HEK293 (cell line): ENCODE measurements around the gene ITIH3.
A peak's percentile ranks its signal among the peaks of the same experiment; 100 is the strongest.

Source experiments
- CTCF ChIA-PET: fragments of 350-600 bp; formaldehyde crosslinking; extraction: SDS; loops from one replicate; lab custom pipeline; 2021; ENCODE audit warnings: antibody characterized with exemption; lab: Yijun Ruan, JAX
- POLR2A ChIA-PET: fragments of 300-600 bp; formaldehyde crosslinking; extraction: SDS; loops from one replicate; lab custom pipeline; 2020; ENCODE audit warnings: antibody characterized with exemption, inconsistent platforms; lab: Yijun Ruan, JAX
- H3K27ac ChIP-seq: fragments of 200-500 bp; sonication (Bioruptor generic); 2 replicates; pipeline ENCODE4 v1.5.1; 2014; ENCODE audit warnings: low read depth, low read length, control low read depth, inconsistent platforms; ENCODE audit errors: extremely low read depth
- H3K36me3 ChIP-seq, 2 experiments: fragments of 200-500 bp in 1 of 2; sonication (Bioruptor generic) in 1 of 2; 1 replicate in 1 of 2; 2 replicates in 1 of 2; pipeline ENCODE4 v1.5.1; 2014 to 2017; ENCODE audit warnings: inconsistent platforms in 2 of 2, low read length in 2 of 2; ENCODE audit not compliant: control insufficient read depth in 2 of 2, insufficient read depth in 1 of 2
- H3K4me1 ChIP-seq: fragments of 200-500 bp; sonication (Bioruptor generic); 2 replicates; pipeline ENCODE4 v1.5.1; 2014; ENCODE audit warnings: mild to moderate bottlenecking, low read length, inconsistent platforms; ENCODE audit not compliant: control insufficient read depth, insufficient read depth
- H3K4me3 ChIP-seq: 2 replicates; pipeline ENCODE4 v1.5.1; 2011; ENCODE audit warnings: low read depth, mild to moderate bottlenecking, control low read depth, low read length, moderate library complexity
- H3K9me3 ChIP-seq: fragments of 200-500 bp; sonication (Bioruptor generic); 2 replicates; pipeline ENCODE4 v1.5.1; 2014; ENCODE audit warnings: low read depth, low read length, inconsistent platforms; ENCODE audit not compliant: control insufficient read depth, insufficient read depth
- CTCF ChIP-seq: fragments of 450-650 bp; formaldehyde crosslinking; IDR thresholded peaks from 2 replicates; pipeline ENCODE4 v1.5.1; 2016; ENCODE audit warnings: missing biosample characterization, missing genetic modification characterization
- EGR2 ChIP-seq: fragments of 450-650 bp; formaldehyde crosslinking; IDR thresholded peaks from 2 replicates; pipeline ENCODE4 v1.5.1; 2016; ENCODE audit warnings: low read depth, missing biosample characterization, missing genetic modification characterization
- GLIS1 ChIP-seq: fragments of 450-650 bp; formaldehyde crosslinking; IDR thresholded peaks from 2 replicates; pipeline ENCODE4 v1.5.1; 2016; ENCODE audit warnings: missing biosample characterization, missing genetic modification characterization
- GLIS2 ChIP-seq: fragments of 450-650 bp; formaldehyde crosslinking; IDR thresholded peaks from 2 replicates; pipeline ENCODE4 v1.5.1; 2016; ENCODE audit warnings: missing biosample characterization, missing genetic modification characterization
- HOXA7 ChIP-seq: sonication (generic); formaldehyde crosslinking; IDR thresholded peaks from 2 replicates; pipeline ENCODE4 v1.8.1; 2022; ENCODE audit warnings: missing genetic modification reagents, borderline replicate concordance
- HOXD13 ChIP-seq: sonication (generic); formaldehyde crosslinking; IDR thresholded peaks from 2 replicates; pipeline ENCODE4 v1.8.0; 2022; ENCODE audit warnings: missing genetic modification reagents, borderline replicate concordance
- KLF7 ChIP-seq: fragments of 450-650 bp; formaldehyde crosslinking; IDR thresholded peaks from 2 replicates; pipeline ENCODE4 v1.5.1; 2016; ENCODE audit warnings: missing biosample characterization, missing genetic modification characterization, borderline replicate concordance
- REPIN1 ChIP-seq: fragments of 450-650 bp; formaldehyde crosslinking; IDR thresholded peaks from 2 replicates; pipeline ENCODE4 v1.5.1; 2017; ENCODE audit warnings: missing biosample characterization, missing genetic modification characterization, low read depth
- ZIC2 ChIP-seq: fragments of 450-650 bp; formaldehyde crosslinking; IDR thresholded peaks from 2 replicates; pipeline ENCODE4 v1.5.1; 2016; ENCODE audit warnings: missing biosample characterization, missing genetic modification characterization
- ZNF112 ChIP-seq: fragments of 450-650 bp; formaldehyde crosslinking; IDR thresholded peaks from 2 replicates; pipeline ENCODE4 v1.5.0; 2017; ENCODE audit warnings: missing biosample characterization, missing genetic modification characterization
- ZNF133 ChIP-seq: fragments of 450-650 bp; formaldehyde crosslinking; IDR thresholded peaks from 2 replicates; pipeline ENCODE4 v1.5.1; 2016; ENCODE audit warnings: missing biosample characterization, missing genetic modification characterization
- ZNF148 ChIP-seq: fragments of 450-650 bp; formaldehyde crosslinking; IDR thresholded peaks from 2 replicates; pipeline ENCODE4 v1.5.0; 2017; ENCODE audit warnings: missing biosample characterization, missing genetic modification characterization, borderline replicate concordance
- ZNF157 ChIP-seq: fragments of 450-650 bp; formaldehyde crosslinking; IDR thresholded peaks from 2 replicates; pipeline ENCODE4 v1.5.1; 2016; ENCODE audit warnings: missing biosample characterization, missing genetic modification characterization
- ZNF174 ChIP-seq: fragments of 450-650 bp; formaldehyde crosslinking; IDR thresholded peaks from 2 replicates; pipeline ENCODE4 v1.5.0; 2017; ENCODE audit warnings: missing biosample characterization, mild to moderate bottlenecking, missing genetic modification characterization
- ZNF248 ChIP-seq: fragments of 450-650 bp; formaldehyde crosslinking; IDR thresholded peaks from 2 replicates; pipeline ENCODE4 v1.5.1; 2017; ENCODE audit warnings: missing biosample characterization, missing genetic modification characterization
- ZNF274 ChIP-seq, 2 experiments: fragments of 200-500 bp in 1 of 2; fragments of 450-650 bp in 1 of 2; sonication (Bioruptor generic) in 1 of 2; formaldehyde crosslinking in 1 of 2; IDR thresholded peaks; 2 replicates each; pipeline versions ENCODE4 v1.5.1 to v1.6.1; 2014 to 2016; ENCODE audit warnings: borderline replicate concordance in 1 of 2, inconsistent platforms in 1 of 2, low read length in 1 of 2, missing biosample characterization in 1 of 2, missing genetic modification characterization in 1 of 2
- ZNF341 ChIP-seq: fragments of 450-650 bp; formaldehyde crosslinking; IDR thresholded peaks from 2 replicates; pipeline ENCODE4; 2016; ENCODE audit warnings: low read depth, missing biosample characterization, missing genetic modification characterization
- ZNF391 ChIP-seq: fragments of 450-650 bp; formaldehyde crosslinking; IDR thresholded peaks from 2 replicates; pipeline ENCODE4 v1.5.1; 2016; ENCODE audit warnings: low read depth, missing biosample characterization, missing genetic modification characterization, borderline replicate concordance
- ZNF501 ChIP-seq: fragments of 450-650 bp; formaldehyde crosslinking; IDR thresholded peaks from 2 replicates; pipeline ENCODE4 v1.5.1; 2016; ENCODE audit warnings: missing biosample characterization, missing genetic modification characterization
- ZNF530 ChIP-seq: fragments of 450-650 bp; formaldehyde crosslinking; IDR thresholded peaks from 2 replicates; pipeline ENCODE4 v1.5.1; 2016; ENCODE audit warnings: low read depth, missing biosample characterization, missing genetic modification characterization
- ZNF560 ChIP-seq: fragments of 450-650 bp; formaldehyde crosslinking; IDR thresholded peaks from 2 replicates; pipeline ENCODE4 v1.5.1; 2017; ENCODE audit warnings: missing biosample characterization, missing genetic modification characterization, borderline replicate concordance
- ZNF830 ChIP-seq: fragments of 450-650 bp; IDR thresholded peaks from 2 replicates; pipeline ENCODE4 v1.5.0; 2018; ENCODE audit warnings: missing biosample characterization, missing genetic modification characterization, low read depth, mild to moderate bottlenecking, moderate library complexity
- ZSCAN5A ChIP-seq: fragments of 450-650 bp; formaldehyde crosslinking; IDR thresholded peaks from 2 replicates; pipeline ENCODE4 v1.5.1; 2016; ENCODE audit warnings: missing biosample characterization, missing genetic modification characterization
- TF ChIP-seq, protein P1 (sequence below): fragments of 450-650 bp; formaldehyde crosslinking; IDR thresholded peaks from 2 replicates; pipeline ENCODE4 v1.5.1; 2016; ENCODE audit warnings: missing biosample characterization, missing genetic modification characterization, low read depth
- TF ChIP-seq, protein P2 (sequence below): fragments of 450-650 bp; formaldehyde crosslinking; IDR thresholded peaks from 2 replicates; pipeline ENCODE4 v1.5.1; 2017; ENCODE audit warnings: missing biosample characterization, missing genetic modification characterization
- TF ChIP-seq, protein P3 (sequence below): fragments of 450-650 bp; formaldehyde crosslinking; IDR thresholded peaks from 2 replicates; pipeline ENCODE4 v1.5.1; 2016; ENCODE audit warnings: missing biosample characterization, missing genetic modification characterization

The ITIH3 gene

DNA sequence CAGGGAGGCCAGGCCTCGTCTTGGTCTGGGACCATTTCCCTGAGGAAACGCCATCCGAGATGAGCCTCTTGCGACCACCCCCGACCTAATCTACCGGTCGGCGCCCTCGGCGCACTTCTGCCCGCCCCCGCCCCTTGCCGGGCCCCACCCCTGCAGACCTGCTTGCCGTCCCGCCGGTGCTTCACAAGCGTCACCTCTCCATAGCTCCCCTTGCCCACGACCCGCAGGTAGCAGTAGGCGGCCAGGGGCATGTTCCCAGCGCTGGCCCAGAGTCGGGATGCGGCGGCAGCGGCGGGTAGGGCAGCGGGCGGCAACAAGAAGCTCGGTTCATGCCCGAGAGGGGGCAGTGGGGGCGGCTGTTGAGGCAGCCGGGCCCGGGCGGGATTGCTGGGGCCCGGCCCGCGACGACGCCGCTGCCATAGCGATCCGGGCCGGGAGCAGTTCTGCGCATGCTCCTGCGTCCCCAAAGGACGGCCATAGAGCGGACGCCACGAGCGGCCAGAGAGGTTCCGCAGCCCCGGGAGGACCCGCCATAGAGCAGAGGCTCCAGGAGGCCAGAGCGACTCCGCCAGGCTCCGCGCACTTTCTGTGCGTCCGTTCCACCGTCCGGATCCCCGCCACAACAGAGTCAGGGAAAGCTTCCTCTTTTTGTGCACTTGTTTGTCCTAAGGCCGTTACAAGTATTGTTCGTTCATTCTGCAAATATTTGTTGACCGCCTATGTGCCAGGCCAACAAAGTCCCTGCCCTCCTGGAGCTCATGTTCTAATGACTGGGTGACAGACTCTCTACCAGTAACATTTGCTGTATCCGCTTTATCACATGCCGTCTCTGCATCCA, 23.9 kb upstream of the ITIH3 start, which contains the start of gene NEK4:
NEK4 (minus strand) TSS at position 445 of the 838 bp plus-strand sequence; CDS start at position 251, 194 bp downstream.
- CTCF ChIA-PET = interaction anchor here (0.6 to 1.7 kb wide), 5 partner anchors 9 to 306 kb away, joined by 3 to 4 read pairs (median 3); no protein-coding TSS in a partner anchor
- peak within 1 kb of the TSS; percentile 94 for H3K4me3 ChIP-seq
- H3K36me3 ChIP-seq = peaks cover 4 to 27% of the 10 kb centered on the region in 2 experiments
- no peaks in the 10 kb centered on the region for H3K9me3 ChIP-seq
- peaks cover 3% of the 10 kb centered on the region; the same call in 1 of the 2 replicates for H3K4me1 ChIP-seq
- peak within 1 kb of the TSS; percentile 72 for H3K27ac ChIP-seq
- POLR2A ChIA-PET = interaction anchor here (0.6 to 1.5 kb wide), 10 partner anchors 9 to 235 kb away, joined by 3 to 10 read pairs (median 4); partner anchors contain the start of genes GLT8D1, SPCS1 and UQCC5
- TF ChIP-seq HOXD13 (CRISPR knock-in tag) (no peak), ZNF274 (IDR thresholded peaks at IDR 0.05; ENCODE audit: low read length) (no peak), ZNF274 (tag by site-specific recombination; IDR thresholded peaks at IDR 0.05; ENCODE audit: borderline replicate concordance) (no peak), ZNF148 (tag by site-specific recombination) (no peak), ZNF341 (tag by site-specific recombination) (peak; percentile 94), KLF7 (tag by site-specific recombination) (no peak), ZNF391 (tag by site-specific recombination) (no peak), CTCF (tag by site-specific recombination) (peak; percentile 39; the same call in 1 of the 2 replicates), GLIS2 (tag by site-specific recombination) (peak; percentile 57; the same call in 1 of the 2 replicates), ZNF157 (tag by site-specific recombination) (no peak), ZNF501 (tag by site-specific recombination) (peak; percentile 60), HOXA7 (CRISPR knock-in tag) (no peak), EGR2 (peak; percentile 44; the same call in 1 of the 2 replicates), REPIN1 (no peak), ZNF560 (tag by site-specific recombination) (no peak), ZNF248 (tag by site-specific recombination) (no peak), ZNF133 (tag by site-specific recombination) (no peak; the same call in 1 of the 2 replicates), ZNF830 (tag by site-specific recombination) (no peak), ZNF530 (no peak), ZNF112 (tag by site-specific recombination) (no peak), ZIC2 (tag by site-specific recombination) (no peak), GLIS1 (tag by site-specific recombination) (peak; percentile 52), ZNF174 (tag by site-specific recombination) (no peak), ZSCAN5A (tag by site-specific recombination) (no peak)
- TF ChIP-seq, protein P1, sequence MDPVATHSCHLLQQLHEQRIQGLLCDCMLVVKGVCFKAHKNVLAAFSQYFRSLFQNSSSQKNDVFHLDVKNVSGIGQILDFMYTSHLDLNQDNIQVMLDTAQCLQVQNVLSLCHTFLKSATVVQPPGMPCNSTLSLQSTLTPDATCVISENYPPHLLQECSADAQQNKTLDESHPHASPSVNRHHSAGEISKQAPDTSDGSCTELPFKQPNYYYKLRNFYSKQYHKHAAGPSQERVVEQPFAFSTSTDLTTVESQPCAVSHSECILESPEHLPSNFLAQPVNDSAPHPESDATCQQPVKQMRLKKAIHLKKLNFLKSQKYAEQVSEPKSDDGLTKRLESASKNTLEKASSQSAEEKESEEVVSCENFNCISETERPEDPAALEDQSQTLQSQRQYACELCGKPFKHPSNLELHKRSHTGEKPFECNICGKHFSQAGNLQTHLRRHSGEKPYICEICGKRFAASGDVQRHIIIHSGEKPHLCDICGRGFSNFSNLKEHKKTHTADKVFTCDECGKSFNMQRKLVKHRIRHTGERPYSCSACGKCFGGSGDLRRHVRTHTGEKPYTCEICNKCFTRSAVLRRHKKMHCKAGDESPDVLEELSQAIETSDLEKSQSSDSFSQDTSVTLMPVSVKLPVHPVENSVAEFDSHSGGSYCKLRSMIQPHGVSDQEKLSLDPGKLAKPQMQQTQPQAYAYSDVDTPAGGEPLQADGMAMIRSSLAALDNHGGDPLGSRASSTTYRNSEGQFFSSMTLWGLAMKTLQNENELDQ (tag by site-specific recombination) = no peak
- TF ChIP-seq, protein P2, sequence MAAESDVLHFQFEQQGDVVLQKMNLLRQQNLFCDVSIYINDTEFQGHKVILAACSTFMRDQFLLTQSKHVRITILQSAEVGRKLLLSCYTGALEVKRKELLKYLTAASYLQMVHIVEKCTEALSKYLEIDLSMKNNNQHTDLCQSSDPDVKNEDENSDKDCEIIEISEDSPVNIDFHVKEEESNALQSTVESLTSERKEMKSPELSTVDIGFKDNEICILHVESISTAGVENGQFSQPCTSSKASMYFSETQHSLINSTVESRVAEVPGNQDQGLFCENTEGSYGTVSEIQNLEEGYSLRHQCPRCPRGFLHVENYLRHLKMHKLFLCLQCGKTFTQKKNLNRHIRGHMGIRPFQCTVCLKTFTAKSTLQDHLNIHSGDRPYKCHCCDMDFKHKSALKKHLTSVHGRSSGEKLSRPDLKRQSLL (tag by site-specific recombination) = peak; percentile 53; the same call in 1 of the 2 replicates
- TF ChIP-seq, protein P3, sequence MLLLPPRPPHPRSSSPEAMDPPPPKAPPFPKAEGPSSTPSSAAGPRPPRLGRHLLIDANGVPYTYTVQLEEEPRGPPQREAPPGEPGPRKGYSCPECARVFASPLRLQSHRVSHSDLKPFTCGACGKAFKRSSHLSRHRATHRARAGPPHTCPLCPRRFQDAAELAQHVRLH (tag by site-specific recombination) = no peak; the same call in 1 of the 2 replicates
